Measurements from ENCODE around the gene OTOS.
A peak's percentile ranks its signal among the peaks of the same experiment; 100 is the strongest.

The OTOS gene

DNA sequence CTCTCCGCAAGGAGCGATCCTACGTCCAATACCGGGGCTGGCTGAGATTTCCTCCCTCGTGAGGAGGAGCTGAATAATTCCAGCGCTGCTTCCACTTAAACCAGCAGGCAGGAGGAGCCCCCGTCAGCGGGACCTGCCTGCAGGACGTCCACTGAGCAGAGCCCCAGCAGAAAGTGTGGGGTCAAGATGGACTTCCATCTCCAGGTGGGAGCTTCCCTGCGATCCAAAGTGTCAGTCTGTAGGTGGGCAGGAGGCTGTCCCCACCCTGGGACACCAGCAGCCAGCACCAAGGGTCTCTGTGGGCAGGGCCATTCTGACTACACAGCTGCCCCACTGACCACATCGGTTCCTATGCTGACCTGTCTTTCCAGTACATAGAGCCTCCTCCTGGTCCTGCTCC, 462 bp upstream of the OTOS start:
- no peak for TF ChIP-seq ZNF274 (IDR thresholded peaks at IDR 0.05; ENCODE audit: low read depth, low read length)
- H3K4me3 ChIP-seq (ENCODE audit: low read length) = no peak overlapping the region

DNA sequence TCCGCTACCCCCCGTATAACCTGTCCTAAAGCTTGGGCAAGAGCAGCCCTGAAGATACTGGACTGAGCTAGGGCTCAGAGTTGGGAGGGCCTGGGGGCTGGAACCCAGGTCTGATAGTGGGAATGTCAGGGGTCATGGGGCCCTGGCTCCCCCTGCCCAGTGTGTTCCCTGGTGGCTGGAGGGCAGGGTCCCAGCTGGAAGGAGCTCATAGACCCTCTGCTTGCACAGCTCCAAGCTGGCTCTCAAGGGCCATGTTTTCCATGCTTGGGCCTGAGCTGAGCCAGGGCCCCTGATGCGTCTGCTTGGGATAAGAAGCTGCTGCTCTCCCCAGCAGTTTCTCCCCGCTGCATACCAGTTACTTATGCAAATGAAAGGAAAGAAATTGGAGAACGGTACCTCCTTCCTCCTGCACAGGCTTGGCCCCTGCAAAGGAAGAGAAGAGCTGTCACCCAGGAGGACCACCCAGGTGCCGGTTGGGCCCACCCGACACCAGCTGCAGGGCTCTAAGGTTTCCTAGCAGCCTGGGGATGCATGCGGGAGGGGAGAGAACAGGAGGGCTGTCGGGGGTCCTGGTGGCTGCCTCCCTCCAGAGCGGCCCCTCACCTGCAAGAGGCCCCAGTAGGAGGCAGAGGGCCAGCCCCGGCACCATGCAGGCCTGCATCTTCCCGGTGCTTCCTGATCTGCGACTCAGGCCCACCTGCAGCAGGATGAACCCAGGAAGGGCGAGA, 628 bp downstream of the OTOS start:
- no peak overlapping the region for H3K4me3 ChIP-seq (ENCODE audit: low read length)
- no peak for TF ChIP-seq ZNF274 (IDR thresholded peaks at IDR 0.05; ENCODE audit: low read depth, low read length)

DNA sequence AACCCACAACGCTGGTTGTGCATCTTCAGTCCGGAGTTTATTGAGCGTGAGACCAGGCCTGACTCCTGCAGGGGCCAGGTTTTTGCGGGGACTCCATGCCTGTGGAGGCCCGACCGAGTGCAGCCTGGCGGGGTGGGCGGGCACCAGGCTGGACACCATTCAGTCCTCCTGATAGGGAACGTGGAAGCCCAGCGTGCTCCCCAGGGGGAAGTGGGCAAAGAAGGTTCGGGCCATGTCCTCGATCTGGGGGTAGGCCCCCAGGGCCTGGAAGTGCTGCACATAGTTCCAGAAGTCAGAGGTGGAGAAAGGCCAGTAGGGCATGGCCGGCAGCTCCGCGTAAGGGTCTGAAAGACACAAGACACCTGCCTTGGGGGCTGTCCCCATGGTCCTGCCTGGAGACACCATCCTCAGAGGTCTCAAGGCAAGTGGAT, 1.4 kb downstream of the OTOS start:
- TF ChIP-seq ZNF274 (IDR thresholded peaks at IDR 0.05; ENCODE audit: low read depth, low read length) = no peak
- H3K4me3 ChIP-seq (ENCODE audit: low read length) = no peak overlapping the region

DNA sequence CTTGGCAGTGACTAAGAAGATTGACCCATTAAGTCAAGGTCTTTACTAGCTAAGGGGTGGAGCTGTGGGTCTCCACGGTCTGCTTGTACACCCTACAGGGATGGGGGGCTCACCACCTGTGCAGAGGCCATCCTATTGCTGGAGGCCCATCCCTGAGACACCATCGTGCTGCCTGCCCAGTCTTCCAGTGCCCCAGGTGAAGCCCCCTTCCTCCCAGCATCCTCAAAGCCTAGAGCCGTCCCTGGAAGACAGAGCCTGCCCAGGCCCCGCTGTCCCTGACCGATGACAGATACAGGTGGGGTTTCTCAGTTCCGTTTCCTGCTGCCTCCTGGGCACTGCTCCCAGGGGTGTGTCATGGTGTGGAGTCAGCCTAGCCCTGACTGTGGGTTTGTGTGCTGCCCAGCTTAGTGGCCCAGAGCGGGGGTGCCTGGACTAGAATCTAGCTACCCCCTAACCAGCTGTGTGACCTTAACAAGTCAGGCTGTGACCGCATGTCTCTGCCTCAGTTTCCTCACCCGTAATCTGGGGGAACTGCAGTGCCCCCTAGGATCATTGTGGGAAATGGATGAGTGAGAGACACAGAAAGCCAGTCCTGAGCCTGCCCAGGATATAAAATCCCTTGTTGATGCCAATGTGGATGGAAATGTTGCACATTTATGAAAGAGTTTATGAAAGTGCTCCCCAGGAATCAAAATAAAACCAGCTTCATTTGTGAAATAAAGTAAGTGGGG, 2.0 kb downstream of the OTOS start:
- no peak for TF ChIP-seq ZNF274 (IDR thresholded peaks at IDR 0.05; ENCODE audit: low read depth, low read length)

DNA sequence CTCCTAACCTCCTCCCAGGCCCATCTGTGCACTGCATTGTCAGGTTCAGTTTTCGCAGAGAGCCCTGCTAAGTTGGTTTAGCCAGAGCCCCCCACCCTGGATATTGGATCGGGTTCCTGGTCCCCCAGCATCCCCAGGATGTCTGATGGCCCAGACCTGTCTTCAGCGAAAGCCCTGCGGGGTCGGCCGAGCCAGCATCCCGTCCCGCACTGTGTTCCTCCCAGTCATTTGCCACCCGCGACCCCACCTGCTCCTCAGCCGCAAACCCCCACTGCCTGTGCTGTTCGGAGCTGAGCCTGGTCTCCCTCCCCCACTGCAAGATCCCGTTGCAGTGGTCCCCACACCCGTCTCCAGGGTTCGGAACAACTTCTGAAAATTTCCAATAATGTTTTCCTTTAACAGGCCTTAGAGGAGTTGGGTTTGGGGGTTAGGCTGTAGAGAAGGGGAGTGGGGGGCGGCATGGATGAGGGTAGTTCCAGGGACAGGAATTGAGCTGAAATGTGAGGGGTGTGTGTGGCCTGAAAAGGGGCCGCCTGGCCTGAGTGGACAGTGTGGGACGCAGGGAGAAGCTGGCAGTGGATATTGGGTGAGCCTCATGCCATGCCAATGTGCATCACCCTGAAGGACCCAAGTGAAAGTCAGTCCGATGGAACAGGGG, 2.7 kb downstream of the OTOS start:
- H3K4me3 ChIP-seq (ENCODE audit: low read length) = no peak overlapping the region
- TF ChIP-seq ZNF274 (IDR thresholded peaks at IDR 0.05; ENCODE audit: low read depth, low read length) = no peak

More for the DNA sequence above, 2.0 kb downstream of the OTOS start:
- H3K4me3 ChIP-seq (ENCODE audit: low read length) = no peak overlapping the region

DNA sequence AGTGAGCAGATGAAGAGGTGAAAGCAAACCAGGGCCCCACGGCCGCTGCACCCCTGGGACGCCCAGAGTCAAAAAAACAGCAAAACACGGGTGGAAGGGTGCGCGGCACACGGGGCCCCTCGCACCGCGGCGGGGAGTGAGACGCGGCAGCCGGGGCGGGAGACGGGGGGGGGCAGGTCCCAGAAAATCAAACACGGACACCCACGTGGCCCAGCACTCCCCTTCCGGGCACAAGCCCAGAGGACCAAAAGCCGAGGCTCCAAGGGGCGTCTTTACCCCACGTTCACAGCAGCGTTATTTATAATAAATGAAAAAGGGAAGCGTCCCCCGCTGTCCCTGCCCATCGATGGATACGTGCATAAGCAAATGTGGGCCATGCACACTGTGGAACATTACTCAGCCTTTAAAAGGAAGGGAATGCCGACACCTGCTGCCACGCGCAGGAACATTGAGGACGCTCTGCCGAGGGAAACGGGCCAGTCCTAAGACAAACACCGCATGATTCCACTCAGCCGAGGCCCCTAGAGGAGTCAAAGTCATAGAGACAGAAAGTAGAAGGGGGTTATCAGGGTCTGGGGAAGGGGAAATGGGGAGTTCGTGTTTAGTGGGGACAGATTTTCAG, 3.7 kb downstream of the OTOS start:
- no peak for TF ChIP-seq ZNF274 (IDR thresholded peaks at IDR 0.05; ENCODE audit: low read depth, low read length)

DNA sequence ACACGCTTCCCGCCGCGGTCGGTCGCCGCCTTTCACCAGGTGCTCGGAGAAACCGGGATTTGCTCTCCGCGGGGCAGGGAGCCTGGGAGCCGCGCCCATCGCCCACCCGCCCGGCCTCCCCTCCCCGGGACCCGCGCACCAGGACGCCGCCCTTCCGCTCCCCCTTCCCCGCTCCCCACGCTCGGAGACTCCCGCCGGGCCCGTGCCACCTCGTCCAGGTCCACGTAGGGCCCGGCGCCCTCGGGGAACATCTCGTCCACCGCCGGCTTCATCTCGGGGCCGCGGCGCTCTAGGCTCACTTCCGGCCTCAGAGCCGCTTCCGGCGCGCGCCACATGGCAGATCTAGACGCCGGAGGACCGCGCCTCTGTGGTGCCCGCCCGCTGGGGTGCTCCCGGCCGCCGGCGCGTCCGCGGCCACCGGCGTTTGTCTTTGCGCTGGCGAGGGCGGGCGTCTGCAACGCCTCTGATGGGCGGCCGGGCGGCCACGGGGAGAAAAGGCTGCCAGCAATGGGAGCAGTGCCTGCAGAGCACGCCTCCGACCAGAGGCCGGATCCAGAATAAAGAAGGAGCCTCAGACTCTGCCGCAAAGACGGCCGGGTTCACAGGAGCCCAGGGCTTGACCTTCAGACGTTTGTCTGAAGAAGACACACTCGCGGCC, 4.3 kb downstream of the OTOS start, which contains the start of gene COPS9:
TSS of gene COPS9 (minus strand) at position 293 of the 658 bp plus-strand sequence. CDS start at position 272, 21 bp downstream.
- no peak for TF ChIP-seq ZNF274 (IDR thresholded peaks at IDR 0.05; ENCODE audit: low read depth, low read length)

More for the DNA sequence above, 3.7 kb downstream of the OTOS start:
- H3K4me3 ChIP-seq (ENCODE audit: low read length) = peak overlapping the region; percentile 97

DNA sequence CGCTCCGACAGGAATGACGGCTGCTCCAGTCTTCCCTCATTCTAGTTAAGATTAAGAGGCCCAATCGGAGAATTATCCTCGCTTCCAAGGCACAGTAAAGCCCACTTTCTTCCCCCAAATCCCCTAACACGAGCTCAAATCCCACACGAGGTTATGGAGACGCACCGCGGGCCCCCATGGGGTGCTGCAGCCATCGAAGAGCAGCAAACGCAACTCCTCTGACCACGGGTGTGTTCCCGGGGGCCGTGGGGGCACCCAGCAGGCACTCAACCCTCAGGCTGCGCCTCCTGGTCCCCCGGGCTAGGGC, 4.8 kb downstream of the OTOS start:
- H3K4me3 ChIP-seq (ENCODE audit: low read length) = peak overlapping the region; percentile 97
- no peak for TF ChIP-seq ZNF274 (IDR thresholded peaks at IDR 0.05; ENCODE audit: low read depth, low read length)

More for the DNA sequence above, 4.3 kb downstream of the OTOS start, which contains the start of gene COPS9:
- H3K4me3 ChIP-seq (ENCODE audit: low read length) = peak within 1 kb of the TSS; percentile 97

DNA sequence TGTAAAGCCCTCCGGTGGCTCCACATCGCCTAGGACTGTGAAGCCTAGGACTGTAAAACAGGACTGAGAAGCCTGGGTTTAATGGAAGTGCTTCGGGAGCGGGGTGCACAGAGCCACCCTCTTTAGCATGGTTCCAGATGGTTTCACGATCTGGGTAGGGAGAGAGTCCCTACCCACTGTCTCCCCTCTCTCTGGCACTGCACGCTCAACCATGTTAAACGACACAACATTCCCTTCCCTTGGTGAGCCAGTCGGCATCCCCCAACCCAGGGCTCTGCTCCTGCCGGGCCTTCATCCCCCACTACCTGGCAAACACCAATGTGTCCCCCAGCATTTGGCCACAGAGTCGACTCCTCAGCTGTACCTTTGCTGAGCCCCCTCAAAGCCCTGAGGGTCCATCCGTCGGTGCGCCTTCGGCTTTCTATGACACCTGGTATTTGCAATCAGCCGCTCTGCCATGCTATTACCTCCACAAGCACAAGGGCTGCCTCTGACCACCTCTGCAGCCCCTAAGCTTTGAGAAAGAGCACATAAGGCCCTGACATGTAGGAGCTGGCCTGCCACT, 5.4 kb downstream of the OTOS start:
- peak overlapping the region; percentile 97 for H3K4me3 ChIP-seq (ENCODE audit: low read length)
- TF ChIP-seq ZNF274 (IDR thresholded peaks at IDR 0.05; ENCODE audit: low read depth, low read length) = no peak

DNA sequence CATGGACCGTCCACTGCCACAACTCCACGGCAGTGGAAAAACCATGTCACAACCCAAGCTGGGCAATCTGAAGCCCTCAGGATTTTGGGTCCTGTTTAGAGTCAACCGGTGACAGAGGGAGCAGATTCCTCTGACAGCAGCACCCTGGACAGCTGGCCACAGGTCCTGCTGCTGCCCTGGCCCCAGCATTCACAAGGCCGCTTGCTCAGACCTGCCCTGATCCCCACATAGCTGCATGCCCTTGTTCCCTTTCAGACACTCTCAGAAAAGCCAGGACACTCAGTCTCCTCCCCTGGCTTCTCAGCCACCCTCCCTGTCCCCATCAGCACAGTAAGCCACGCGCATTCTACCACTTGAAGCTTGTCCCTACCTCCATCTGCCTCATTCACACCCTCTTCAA, 6.0 kb downstream of the OTOS start:
- no peak overlapping the region; the same call in 1 of the 2 replicates for H3K4me3 ChIP-seq (ENCODE audit: low read length)
- no peak for TF ChIP-seq ZNF274 (IDR thresholded peaks at IDR 0.05; ENCODE audit: low read depth, low read length)

DNA sequence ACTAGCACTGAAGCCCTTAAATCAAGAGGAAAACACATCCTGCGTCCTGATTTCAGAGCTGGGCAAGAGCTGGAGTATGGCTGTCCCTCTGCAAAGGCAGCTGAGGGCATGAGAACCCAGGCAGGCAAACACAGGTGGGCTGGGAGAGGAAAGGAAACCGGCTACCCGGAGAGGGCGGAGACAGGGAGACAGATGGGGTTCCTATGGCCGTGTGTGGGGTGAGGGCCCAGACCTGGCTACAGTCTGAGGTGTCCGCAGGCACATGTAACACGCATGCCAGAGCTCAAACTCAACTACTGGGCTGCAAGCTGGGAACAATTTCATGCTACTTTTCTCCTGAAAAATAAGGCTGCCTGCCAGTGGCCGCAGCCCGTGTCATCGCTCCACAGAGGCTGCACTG, 7.1 kb downstream of the OTOS start:
- no peak for TF ChIP-seq ZNF274 (IDR thresholded peaks at IDR 0.05; ENCODE audit: low read depth, low read length)

DNA sequence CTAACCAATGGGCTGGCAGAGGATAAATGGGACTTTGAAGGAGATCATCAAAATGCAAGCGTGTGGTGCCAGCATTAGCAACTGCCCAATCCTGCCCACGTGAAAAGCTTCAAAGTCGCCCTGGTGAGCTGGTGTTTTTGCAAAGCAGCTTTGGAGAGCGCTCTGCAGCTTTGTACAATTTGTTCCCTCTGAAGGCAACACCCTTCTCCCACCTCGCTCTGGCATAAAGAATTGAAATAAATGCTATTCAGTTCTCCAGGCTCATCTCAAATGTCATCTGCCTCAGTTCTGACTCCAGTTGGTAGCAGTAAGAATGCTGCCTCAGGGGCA, 7.8 kb downstream of the OTOS start:
- no peak for TF ChIP-seq ZNF274 (IDR thresholded peaks at IDR 0.05; ENCODE audit: low read depth, low read length)

More for the DNA sequence above, 7.1 kb downstream of the OTOS start:
- H3K4me3 ChIP-seq (ENCODE audit: low read length) = no peak overlapping the region

DNA sequence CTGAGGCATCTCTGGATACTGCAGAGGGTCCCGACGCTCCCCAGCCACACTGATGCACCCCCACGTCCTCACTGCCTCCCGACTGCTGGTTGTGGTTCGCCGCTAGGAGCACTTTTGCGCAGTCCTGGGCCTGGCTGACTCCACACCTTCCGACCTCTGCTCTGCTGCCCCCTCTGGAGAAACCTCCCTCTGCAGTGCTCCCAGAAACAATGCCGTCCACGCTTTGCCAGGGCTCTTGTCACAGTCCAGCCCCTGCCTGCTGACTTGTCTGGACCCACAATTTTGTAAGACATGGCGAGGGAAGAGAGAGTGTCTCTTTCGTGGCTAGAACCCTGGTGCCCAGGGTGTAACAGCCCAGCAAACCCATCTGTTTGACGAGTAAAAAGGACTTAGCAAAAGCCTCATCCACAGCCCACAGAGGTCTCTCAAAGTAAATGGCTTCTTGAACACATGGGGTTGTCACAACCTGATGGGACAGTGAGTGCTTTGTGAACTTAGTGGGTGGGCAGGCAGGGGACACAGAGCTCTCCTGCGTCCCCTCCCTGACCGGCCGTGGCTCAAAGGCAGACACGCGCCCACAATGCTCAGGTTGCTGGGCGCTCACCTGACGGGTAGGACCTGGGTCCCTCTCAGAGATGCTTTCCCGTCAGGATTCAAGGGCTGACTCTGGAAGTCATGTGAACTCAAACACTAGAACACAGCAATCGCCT, 8.4 kb downstream of the OTOS start:
- no peak for TF ChIP-seq ZNF274 (IDR thresholded peaks at IDR 0.05; ENCODE audit: low read depth, low read length)
- no peak overlapping the region for H3K4me3 ChIP-seq (ENCODE audit: low read length)

More for the DNA sequence above, 7.8 kb downstream of the OTOS start:
- no peak overlapping the region for H3K4me3 ChIP-seq (ENCODE audit: low read length)
